Endothelial cell of umbilical vein (primary cell): ENCODE measurements around the gene FGF19. TPM values are rescaled to one million over a fixed set of nuclear protein-coding genes. Genes with fewer than 3 reads are reported as not detected.
A peak's percentile ranks its signal among the peaks of the same experiment; 100 is the strongest.

Source experiments
- BruUV-seq: library from RNA; stranded (reverse); fragments of 400-500 nt; replicated peaks from 2 replicates; lab custom pipeline; 2021; lab: Mats Ljungman, UMichigan
- CTCF ChIA-PET: fragments of 300-600, 350-600 bp; sonication (Branson Sonifier 250); formaldehyde crosslinking; loops from one replicate; lab custom pipeline; 2021; ENCODE audit warnings: antibody characterized with exemption, inconsistent platforms; lab: Charles Lee
- POLR2A ChIA-PET: fragments of 300-600, 350-600 bp; sonication (Branson Sonifier 250); formaldehyde crosslinking; loops from one replicate; lab custom pipeline; 2021; ENCODE audit warnings: antibody characterized with exemption, inconsistent platforms; lab: Charles Lee
- DNase-seq: peaks from one replicate; pipeline ENCODE4 v3.0.0-alpha.2; 2011; ENCODE audit warnings: low read depth, low spot score
- FAIRE-seq: peaks from 2 replicates; lab custom pipeline; 2011; peaks lifted over from hg19 to GRCh38; lab: Jason Lieb, UNC
- H2AFZ ChIP-seq: 2 replicates; pipeline ENCODE4 v1.6.0; 2012; ENCODE audit warnings: low read depth, low read length, control low read depth, inconsistent platforms
- H3K27ac ChIP-seq: 2 replicates; pipeline ENCODE4 v1.5.1; 2011; ENCODE audit warnings: low read depth, mild to moderate bottlenecking, control low read depth, low read length, moderate library complexity; ENCODE audit not compliant: insufficient read depth
- H3K27me3 ChIP-seq, 2 experiments: 2 replicates each; pipeline versions ENCODE4 v1.6.0 to v1.6.1; 2011; ENCODE audit warnings: low read length in 2 of 2, mixed read lengths in 1 of 2; ENCODE audit not compliant: control insufficient read depth in 2 of 2, insufficient read depth in 2 of 2
- H3K36me3 ChIP-seq, 2 experiments: 2 replicates in 1 of 2; 3 replicates in 1 of 2; pipeline ENCODE4 v1.5.1; 2011; ENCODE audit warnings: low read length in 2 of 2, mild to moderate bottlenecking in 1 of 2, moderate library complexity in 1 of 2; ENCODE audit not compliant: control insufficient read depth in 2 of 2, insufficient read depth in 2 of 2; ENCODE audit errors: extremely low read depth in 1 of 2
- H3K4me1 ChIP-seq: 3 replicates; pipeline ENCODE4 v1.5.1; 2011; ENCODE audit warnings: mild to moderate bottlenecking, low read length; ENCODE audit not compliant: control insufficient read depth, insufficient read depth; ENCODE audit errors: extremely low read depth
- H3K4me2 ChIP-seq: 2 replicates; pipeline ENCODE4 v1.6.1; 2011; ENCODE audit warnings: low read length, control low read depth, mixed read lengths; ENCODE audit not compliant: insufficient read depth
- H3K4me3 ChIP-seq, 3 experiments: fragments of 200-600 bp in 1 of 3; sonication (generic), shearing (Covaris generic) in 1 of 3; replicated peaks in 1 of 3; 2 replicates each; pipeline ENCODE4 v1.5.1; 2011 to 2016; ENCODE audit warnings: control low read depth in 3 of 3, low read length in 3 of 3, mild to moderate bottlenecking in 2 of 3, inconsistent platforms in 1 of 3, low read depth in 1 of 3, moderate library complexity in 1 of 3; ENCODE audit not compliant: insufficient read depth in 1 of 3
- H3K79me2 ChIP-seq: 2 replicates; pipeline ENCODE4 v1.6.0; 2012; ENCODE audit warnings: low read length, inconsistent platforms; ENCODE audit not compliant: control insufficient read depth, insufficient read depth
- H3K9ac ChIP-seq: replicated peaks from 2 replicates; pipeline ENCODE3; 2011; ENCODE audit warnings: low read length, control low read depth; ENCODE audit not compliant: insufficient read depth; ENCODE audit errors: extremely low read depth
- H3K9me1 ChIP-seq: replicated peaks from 3 replicates; pipeline ENCODE4 v1.6.0; 2011; ENCODE audit warnings: mild to moderate bottlenecking, low read length; ENCODE audit not compliant: control insufficient read depth, insufficient read depth; ENCODE audit errors: extremely low read depth
- H3K9me3 ChIP-seq: replicated peaks from 2 replicates; pipeline ENCODE4 v1.5.1; 2012; ENCODE audit warnings: low read length, inconsistent platforms; ENCODE audit not compliant: control insufficient read depth, insufficient read depth
- H4K20me1 ChIP-seq: replicated peaks from 2 replicates; pipeline ENCODE3; 2011; ENCODE audit warnings: mild to moderate bottlenecking, low read length; ENCODE audit not compliant: control insufficient read depth, insufficient read depth; ENCODE audit errors: extremely low read depth
- FOS ChIP-seq: IDR thresholded peaks from 2 replicates; pipeline ENCODE4 v1.6.1; 2011; ENCODE audit warnings: mild to moderate bottlenecking, low read length, moderate library complexity, borderline replicate concordance; ENCODE audit not compliant: insufficient read depth
- GATA2 ChIP-seq: IDR thresholded peaks from 2 replicates; pipeline ENCODE4 v1.7.0; 2011; ENCODE audit warnings: low read depth, mild to moderate bottlenecking, moderate library complexity, mixed read lengths, low read length; ENCODE audit not compliant: insufficient read length, insufficient read depth
- MYC ChIP-seq: IDR thresholded peaks from one replicate; pipeline ENCODE4 v1.6.1; 2011; ENCODE audit warnings: mild to moderate bottlenecking, low read depth, low read length
- POLR2A ChIP-seq: IDR thresholded peaks from 2 replicates; pipeline ENCODE4 v1.6.1; 2012; ENCODE audit warnings: low read depth, mild to moderate bottlenecking, control low read depth, low read length
- dilution Hi-C: fragments of 300-500 bp; cut with MboI; formaldehyde crosslinking; loops from one replicate; pipeline ENCODE4 v1.15.0; 2019; ENCODE audit warnings: low sequenced_read_pairs; ENCODE audit not compliant: extremely low pct_ligation_motif_present
- intact Hi-C: fragments of 100-400 bp; cut with micrococcal nuclease; formaldehyde crosslinking; loops from one replicate; pipeline ENCODE4 v1.10.0; 2022
- polyA plus RNA-seq, 4 experiments: library from polyadenylated mRNA; depleted of rRNA in 3 of 4; stranded (reverse) in 3 of 4; unstranded in 1 of 4; fragments of >200 nt; gene quantifications; 2 replicates each; pipeline versions ENCODE4 v1.2.1 to v1.2.3, GENCODE V29; 2011 to 2012; ENCODE audit warnings: missing spikeins in 1 of 4
- total RNA-seq: library from RNA; stranded (reverse); gene quantifications from 2 replicates; pipeline ENCODE4 v1.2.3, GENCODE V29; 2021
- TF ChIP-seq, protein P1 (sequence below), 2 donors: IDR thresholded peaks; 1 replicate in 1 of 2; 2 replicates in 1 of 2; pipeline ENCODE4 v1.5.1; 2011; ENCODE audit warnings: low read length in 2 of 2, mild to moderate bottlenecking in 2 of 2, moderate library complexity in 2 of 2, control low read depth in 1 of 2, inconsistent platforms in 1 of 2, low read depth in 1 of 2; ENCODE audit not compliant: insufficient read depth in 1 of 2; ENCODE audit errors: extremely low read depth in 1 of 2

Gene FGF19
- total and polyA plus RNA-seq, 2 donors (not counting 3 experiments of a cell fraction or from before 2014, with no cell fraction given), result 0.03 TPM; not detected in 1

DNA sequence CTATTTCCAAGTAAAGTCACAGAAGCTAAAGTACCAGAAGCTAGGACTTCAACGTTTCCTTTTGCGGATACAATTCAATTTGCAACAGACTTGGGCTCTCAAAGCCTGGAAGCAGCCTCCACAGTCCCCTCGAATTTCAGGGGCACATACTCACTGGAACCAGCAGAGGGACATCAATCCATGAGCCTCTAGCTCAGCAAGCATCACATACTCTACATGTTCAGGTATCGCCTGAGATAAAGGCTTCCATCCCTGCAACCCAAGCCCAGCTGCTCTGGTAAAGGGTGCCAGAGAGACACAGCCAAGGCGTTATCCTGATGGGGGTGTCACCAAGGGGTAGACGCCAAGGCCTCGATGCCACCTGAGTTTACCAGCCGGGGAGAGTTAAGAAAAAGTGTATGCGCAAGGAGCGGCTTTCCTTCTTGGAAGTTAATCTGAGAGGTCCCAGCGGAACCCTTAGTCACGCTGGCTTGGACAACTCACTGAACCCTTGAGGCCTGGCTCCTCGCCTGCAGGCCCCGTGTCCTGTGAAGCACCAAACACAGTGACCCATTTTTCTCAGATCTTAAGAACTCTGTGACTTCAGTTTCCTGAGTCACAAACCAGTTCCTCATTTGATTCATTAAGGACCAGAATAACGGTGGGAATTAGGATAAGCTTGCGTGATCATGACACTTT lies 41.7 kb downstream of the FGF19 start:
- no peak overlapping the region for H3K27ac ChIP-seq
- H3K79me2 ChIP-seq, result no peaks in the 10 kb centered on the region
- intact Hi-C loops, result no loop called here

DNA sequence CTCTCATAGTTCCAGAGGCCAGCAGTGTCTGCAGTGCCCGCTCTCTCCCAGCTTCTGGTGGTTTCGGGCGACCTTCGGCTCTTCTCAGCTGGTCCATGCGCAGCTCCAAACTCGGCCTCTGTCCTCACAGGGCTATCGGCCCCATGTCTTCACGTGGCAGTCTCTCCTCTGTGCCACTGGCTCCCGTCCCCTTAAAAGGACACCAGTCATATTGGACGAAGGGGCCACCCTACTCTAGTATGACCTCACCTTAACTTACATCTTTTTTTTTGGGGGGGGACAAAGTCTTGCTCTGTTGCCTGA lies 42.5 kb downstream of the FGF19 start:
- Histone ChIP-seq H3K9ac (no peak overlapping the region), H3K36me3 (peaks cover 2 to 13% of the 10 kb centered on the region in 2 experiments), H3K79me2 (no peaks in the 10 kb centered on the region), H4K20me1 (no peaks in the 10 kb centered on the region), H3K4me1 (peaks cover 3% of the 10 kb centered on the region), H3K4me3 (no peak overlapping the region), H3K27ac (no peak overlapping the region), H3K9me1 (no peaks in the 10 kb centered on the region), H3K9me3 (no peaks in the 10 kb centered on the region), H3K27me3 (no peaks in the 10 kb centered on the region), H3K4me2 (no peak overlapping the region), H2AFZ (no peak overlapping the region)
- no TSS peak for BruUV-seq
- DNase-seq (no peak), FAIRE-seq (no peak)
- intact Hi-C loops (no loop called here), dilution Hi-C loops (loop anchor here (25.0 kb wide), 1 partner anchor 549 kb away; no protein-coding TSS in a partner anchor)
- CTCF ChIA-PET, result interaction anchor here (1.1 to 1.8 kb wide), 3 partner anchors 9 to 560 kb away, joined by 4 to 9 read pairs (median 4); no protein-coding TSS in a partner anchor
- TF ChIP-seq, protein P1, sequence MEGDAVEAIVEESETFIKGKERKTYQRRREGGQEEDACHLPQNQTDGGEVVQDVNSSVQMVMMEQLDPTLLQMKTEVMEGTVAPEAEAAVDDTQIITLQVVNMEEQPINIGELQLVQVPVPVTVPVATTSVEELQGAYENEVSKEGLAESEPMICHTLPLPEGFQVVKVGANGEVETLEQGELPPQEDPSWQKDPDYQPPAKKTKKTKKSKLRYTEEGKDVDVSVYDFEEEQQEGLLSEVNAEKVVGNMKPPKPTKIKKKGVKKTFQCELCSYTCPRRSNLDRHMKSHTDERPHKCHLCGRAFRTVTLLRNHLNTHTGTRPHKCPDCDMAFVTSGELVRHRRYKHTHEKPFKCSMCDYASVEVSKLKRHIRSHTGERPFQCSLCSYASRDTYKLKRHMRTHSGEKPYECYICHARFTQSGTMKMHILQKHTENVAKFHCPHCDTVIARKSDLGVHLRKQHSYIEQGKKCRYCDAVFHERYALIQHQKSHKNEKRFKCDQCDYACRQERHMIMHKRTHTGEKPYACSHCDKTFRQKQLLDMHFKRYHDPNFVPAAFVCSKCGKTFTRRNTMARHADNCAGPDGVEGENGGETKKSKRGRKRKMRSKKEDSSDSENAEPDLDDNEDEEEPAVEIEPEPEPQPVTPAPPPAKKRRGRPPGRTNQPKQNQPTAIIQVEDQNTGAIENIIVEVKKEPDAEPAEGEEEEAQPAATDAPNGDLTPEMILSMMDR (IDR thresholded peaks at IDR 0.05; ENCODE audit: extremely low read depth in 1 of 2, insufficient read depth in 1 of 2, low read depth in 1 of 2, low read length in 2 of 2), result no peak
- TF ChIP-seq GATA2 (no peak), MYC (no peak), POLR2A (no peak)
- POLR2A ChIA-PET, result no interaction called here

More for the DNA sequence above, 41.7 kb downstream of the FGF19 start:
- Histone ChIP-seq H3K36me3 (peaks cover 2 to 16% of the 10 kb centered on the region in 2 experiments), H3K27me3 (no peaks in the 10 kb centered on the region), H3K4me3 (no peak overlapping the region), H2AFZ (no peak overlapping the region), H3K4me1 (peaks cover 3% of the 10 kb centered on the region), H3K9me3 (no peaks in the 10 kb centered on the region), H3K9me1 (no peaks in the 10 kb centered on the region), H3K4me2 (no peak overlapping the region), H3K9ac (no peak overlapping the region), H4K20me1 (no peaks in the 10 kb centered on the region)
- ChIA-PET CTCF (interaction anchor here (1.1 to 1.8 kb wide), 3 partner anchors 8 to 560 kb away, joined by 4 to 9 read pairs (median 4); no protein-coding TSS in a partner anchor), POLR2A (no interaction called here)
- dilution Hi-C loops, result loop anchor here (25.0 kb wide), 1 partner anchor 550 kb away; no protein-coding TSS in a partner anchor
- no TSS peak for BruUV-seq
- TF ChIP-seq, protein P1 (IDR thresholded peaks at IDR 0.05; ENCODE audit: extremely low read depth in 1 of 2, insufficient read depth in 1 of 2, low read depth in 1 of 2, low read length in 2 of 2), result peak in 1 of 2 donors; percentile 4
- TF ChIP-seq FOS (no peak), MYC (no peak)
- DNase-seq (no peak), FAIRE-seq (no peak)
